NB4 (cell line): ENCODE measurements around the gene FOXL1.

Experiments
- DNase-seq: peaks from one replicate; pipeline ENCODE4 v3.0.0; 2010; ENCODE audit warnings: low read depth
- H3K4me3 ChIP-seq: one replicate; pipeline ENCODE4 v1.5.1; 2011; ENCODE audit warnings: mild to moderate bottlenecking, low read depth, low read length, moderate library complexity
- CTCF ChIP-seq: IDR thresholded peaks from one replicate; pipeline ENCODE4 v1.5.1; 2012; ENCODE audit warnings: low read depth, low read length
- MAX ChIP-seq: IDR thresholded peaks from 2 replicates; pipeline ENCODE4 v1.6.1; 2011; ENCODE audit warnings: low read depth, low read length
- MYC ChIP-seq: IDR thresholded peaks from 2 replicates; pipeline ENCODE4 v1.6.1; 2011; ENCODE audit warnings: low read depth, low read length
- POLR2A ChIP-seq: IDR thresholded peaks from 2 replicates; pipeline ENCODE4 v1.6.1; 2011; ENCODE audit warnings: mild to moderate bottlenecking; ENCODE audit not compliant: insufficient read length; ENCODE audit errors: extremely low read depth

FOXL1 gene

GRCh38 chr16:86580063-86580790, 1.9 kb downstream of the FOXL1 start:
- TF ChIP-seq CTCF (no peak), POLR2A (no peak), MAX (no peak), MYC (no peak)
- no peak for DNase-seq
- H3K4me3 ChIP-seq, result no peak overlapping the region

DNA sequence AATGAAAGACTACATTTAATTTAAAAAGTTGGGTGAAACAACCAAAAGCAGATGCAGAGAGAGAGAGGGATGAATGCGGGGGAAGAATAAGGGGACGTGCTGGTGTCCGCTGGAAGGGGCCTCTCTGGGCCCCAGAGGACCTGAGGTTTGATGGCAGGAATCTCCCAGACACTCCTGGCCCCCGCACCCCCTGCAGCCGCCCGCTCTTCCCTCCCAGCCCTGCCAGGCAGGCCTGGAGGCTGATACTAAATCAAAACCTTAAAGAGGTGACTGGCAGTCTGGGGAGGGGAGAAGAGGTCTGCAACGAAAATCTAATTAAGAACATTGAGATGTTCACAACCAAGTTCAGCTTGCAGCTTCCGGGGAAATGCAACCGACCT, 2.4 kb downstream of the FOXL1 start:
- no peak overlapping the region for H3K4me3 ChIP-seq
- DNase-seq, result no peak
- no peak for TF ChIP-seq POLR2A
- TF ChIP-seq MYC, result no peak
- no peak for TF ChIP-seq MAX
- no peak for TF ChIP-seq CTCF

DNA sequence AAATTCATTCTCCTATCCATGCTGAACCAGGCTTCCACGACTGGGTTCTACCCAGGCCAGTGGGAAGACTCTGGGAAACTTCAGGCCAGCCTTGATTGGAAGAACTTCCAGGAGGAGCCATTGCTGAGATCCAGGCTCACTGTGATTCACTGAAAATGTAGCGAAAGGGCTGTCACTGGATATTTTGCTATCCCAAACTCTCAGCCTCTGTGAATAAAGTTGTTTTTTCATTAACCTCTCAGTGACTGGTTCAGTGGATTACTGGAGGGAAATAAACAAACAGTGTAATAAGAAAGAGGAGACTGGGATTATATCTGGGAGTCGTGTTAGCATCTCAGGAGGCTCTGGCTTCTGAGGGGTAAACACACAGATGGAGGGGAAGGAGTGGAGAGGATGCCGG, 3.1 kb downstream of the FOXL1 start:
- DNase-seq, result no peak
- TF ChIP-seq POLR2A (no peak), MAX (no peak), MYC (no peak), CTCF (no peak)

DNA sequence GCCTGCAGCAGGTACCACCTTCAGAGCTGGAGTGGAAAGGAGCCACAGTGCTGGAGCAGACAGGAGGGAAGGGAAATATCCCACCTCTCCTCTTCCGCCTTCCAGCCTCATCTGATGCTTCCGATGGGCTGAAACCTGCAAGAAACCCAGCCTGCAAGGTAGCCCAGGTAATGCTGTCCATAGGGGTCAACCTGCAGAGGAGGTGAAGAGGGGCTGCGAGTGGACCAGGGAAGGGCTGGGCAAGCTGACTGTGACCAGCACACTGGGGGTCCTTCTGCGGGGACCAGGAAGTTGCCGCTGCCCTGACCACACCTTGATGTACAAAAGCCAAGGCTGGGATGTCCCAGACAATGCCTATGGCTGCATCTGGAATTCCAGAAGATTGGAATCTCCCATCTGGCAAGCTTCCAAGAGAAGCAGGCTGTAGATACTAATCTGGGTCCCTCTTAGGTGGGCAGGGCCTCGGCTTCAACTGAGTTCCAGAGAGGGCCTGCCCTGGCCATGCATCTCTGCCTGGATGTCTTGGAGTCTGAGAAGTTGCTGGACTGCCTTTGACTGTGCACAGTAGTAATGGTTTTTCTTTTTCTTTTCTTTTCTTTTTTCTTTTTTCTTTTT, 5.8 kb downstream of the FOXL1 start:
- DNase-seq, result no peak
- TF ChIP-seq CTCF, result no peak
- no peak for TF ChIP-seq MAX
- no peak for TF ChIP-seq MYC
- no peak for TF ChIP-seq POLR2A

More for the DNA sequence above, 3.1 kb downstream of the FOXL1 start:
- no peak overlapping the region for H3K4me3 ChIP-seq

GRCh38 chr16:86584726-86585721, 6.7 kb downstream of the FOXL1 start:
- no peak for DNase-seq
- no peak for TF ChIP-seq POLR2A
- TF ChIP-seq MAX, result no peak
- no peak for TF ChIP-seq CTCF
- TF ChIP-seq MYC, result no peak
- H3K4me3 ChIP-seq, result no peak overlapping the region

More for the DNA sequence above, 5.8 kb downstream of the FOXL1 start:
- no peak overlapping the region for H3K4me3 ChIP-seq
